B cell (primary cell): ENCODE measurements around the gene ST8SIA6. TPM values are rescaled to one million over a fixed set of nuclear protein-coding genes. Genes with fewer than 3 reads are reported as not detected.
"Not testable (repeated sequence)": the region's sequence is repeated elsewhere in the genome, so short reads cannot be mapped to it uniquely, and the experiment has no call there.

Experiments
- ATAC-seq: fragments of 200-7000 bp; cut with Tn5 transposase; one replicate; pipeline ENCODE4 v1.10.0; 2021; ENCODE audit warnings: low read depth, mild to moderate bottlenecking, moderate number of reproducible peaks, moderate library complexity
- CTCF ChIA-PET: fragments of 350-600 bp; sonication (Branson Sonifier 250); formaldehyde crosslinking; loops from one replicate; lab custom pipeline; 2021; ENCODE audit warnings: antibody characterized with exemption, inconsistent platforms; lab: Charles Lee
- POLR2A ChIA-PET: fragments of 350-600 bp; sonication (Branson Sonifier 250); formaldehyde crosslinking; loops from one replicate; lab custom pipeline; 2021; ENCODE audit warnings: antibody characterized with exemption; lab: Charles Lee
- DNase-seq: peaks from one replicate; pipeline ENCODE4 v3.0.0; 2013
- H2AFZ ChIP-seq: 2 replicates; pipeline ENCODE4 v1.6.1; 2012; ENCODE audit warnings: mild to moderate bottlenecking, low read depth, low read length; ENCODE audit not compliant: insufficient read depth, poor library complexity, severe bottlenecking
- H3K27ac ChIP-seq, 2 donors: 1 replicate in 1 of 2; 2 replicates in 1 of 2; pipeline ENCODE4 v1.5.1; 2012 to 2013; ENCODE audit warnings: low read length in 2 of 2, mild to moderate bottlenecking in 2 of 2, moderate library complexity in 1 of 2
- H3K27me3 ChIP-seq, 4 experiments: fragments of 200-600 bp in 1 of 4; sonication (generic) in 1 of 4; replicated peaks in 1 of 4; 1 replicate in 2 of 4; 2 replicates in 2 of 4; pipeline versions ENCODE4 v1.6.1 to v1.7.0; 2013 to 2016; ENCODE audit warnings: low read length in 3 of 4, mild to moderate bottlenecking in 2 of 4, mixed read lengths in 1 of 4, moderate library complexity in 1 of 4; ENCODE audit not compliant: insufficient read depth in 4 of 4, control insufficient read depth in 3 of 4; ENCODE audit errors: control extremely low read depth in 1 of 4
- H3K36me3 ChIP-seq, 2 experiments: replicated peaks in 1 of 2; 1 replicate in 1 of 2; 2 replicates in 1 of 2; pipeline versions ENCODE4 v1.6.1 to v1.7.1; 2013; ENCODE audit warnings: low read length in 1 of 2; ENCODE audit not compliant: insufficient read depth in 2 of 2, control insufficient read depth in 1 of 2; ENCODE audit errors: control extremely low read depth in 1 of 2, extremely low read depth in 1 of 2
- H3K4me1 ChIP-seq, 2 donors: fragments of 200-600 bp in 1 of 2; sonication (generic) in 1 of 2; 1 replicate in 1 of 2; 2 replicates in 1 of 2; pipeline versions ENCODE4 v1.5.1 to v1.6.1; 2013 to 2017; ENCODE audit warnings: low read length in 2 of 2; ENCODE audit not compliant: control insufficient read depth in 2 of 2, insufficient read depth in 2 of 2
- H3K4me2 ChIP-seq: replicated peaks from 2 replicates; pipeline ENCODE3; 2012; ENCODE audit warnings: mild to moderate bottlenecking, low read depth, low read length; ENCODE audit not compliant: poor library complexity, severe bottlenecking
- H3K4me3 ChIP-seq, 5 experiments: fragments of 200-600 bp in 1 of 5; sonication (generic) in 1 of 5; 1 replicate in 3 of 5; 2 replicates in 2 of 5; pipeline versions ENCODE4 v1.5.1 to v1.7.0; 2011 to 2016; ENCODE audit warnings: low read length in 4 of 5, mild to moderate bottlenecking in 4 of 5, low read depth in 2 of 5, control low read depth in 1 of 5, moderate library complexity in 1 of 5; ENCODE audit not compliant: insufficient read depth in 1 of 5; ENCODE audit errors: control extremely low read depth in 1 of 5, extremely low read depth in 1 of 5
- H3K79me2 ChIP-seq: fragments of 200-600 bp; sonication (generic); one replicate; pipeline ENCODE4 v1.6.0; 2016; ENCODE audit warnings: low read length; ENCODE audit not compliant: control insufficient read depth, insufficient read depth
- H3K9ac ChIP-seq: fragments of 200-600 bp; sonication (generic); 2 replicates; pipeline ENCODE4 v1.6.1; 2017; ENCODE audit warnings: mild to moderate bottlenecking, low read length, moderate library complexity
- H3K9me3 ChIP-seq, 3 donors: one replicate each; pipeline versions ENCODE4 v1.6.1 to v1.7.1; 2013; ENCODE audit warnings: low read length in 2 of 3; ENCODE audit not compliant: control insufficient read depth in 2 of 3, insufficient read depth in 1 of 3; ENCODE audit errors: control extremely low read depth in 1 of 3
- H4K20me1 ChIP-seq: 2 replicates; pipeline ENCODE4 v1.6.0; 2012; ENCODE audit warnings: mild to moderate bottlenecking, low read length; ENCODE audit not compliant: insufficient read depth, control insufficient read depth, poor library complexity, severe bottlenecking
- H3K27ac Mint-ChIP-seq: one replicate; pipeline ENCODE4 v1.8.0; 2021; ENCODE audit warnings: mixed read lengths
- H3K27me3 Mint-ChIP-seq: one replicate; pipeline ENCODE4 v1.8.0; 2021; ENCODE audit warnings: mixed read lengths
- H3K4me1 Mint-ChIP-seq: one replicate; pipeline ENCODE4 v1.8.0; 2021; ENCODE audit warnings: mixed read lengths
- H3K4me3 Mint-ChIP-seq: one replicate; pipeline ENCODE4 v1.8.0; 2021; ENCODE audit warnings: mixed read lengths
- H3K9me3 Mint-ChIP-seq: one replicate; pipeline ENCODE4 v1.8.0; 2022; ENCODE audit warnings: mixed read lengths; ENCODE audit not compliant: insufficient read depth
- EZH2 ChIP-seq: IDR thresholded peaks from 2 replicates; pipeline ENCODE4 v1.6.1; 2012; ENCODE audit warnings: borderline replicate concordance, low read depth, mild to moderate bottlenecking, moderate library complexity, low read length; ENCODE audit not compliant: insufficient read depth, poor library complexity, severe bottlenecking
- whole genome bisulfite sequencing: methylation state at CpG from one replicate; pipeline ENCODE4 v1.1.5; 2013; ENCODE audit warnings: missing lambda C conversion rate; ENCODE audit not compliant: insufficient coverage; 5-methylcytosine and 5-hydroxymethylcytosine counted together
- intact Hi-C: fragments of 100-400 bp; cut with micrococcal nuclease; formaldehyde crosslinking; loops from one replicate; pipeline ENCODE4 v1.10.0; 2022
- polyA plus RNA-seq: library from polyadenylated mRNA; depleted of rRNA; stranded (reverse); fragments of >200 nt; gene quantifications from 2 replicates; pipeline ENCODE4 v1.2.3, GENCODE V29; 2012
- total RNA-seq, 2 donors: library from RNA; stranded (reverse); fragments of 120-200 nt in 1 of 2; gene quantifications; 1 replicate in 1 of 2; 2 replicates in 1 of 2; pipeline versions ENCODE4 v1.2.3 to v1.2.4, GENCODE V29; 2013 to 2022
- TF ChIP-seq, protein P1 (sequence below): fragments of 200-600 bp; IDR thresholded peaks from one replicate; pipeline ENCODE4 v1.8.0; 2022; ENCODE audit warnings: antibody characterized with exemption, mild to moderate bottlenecking

The ST8SIA6 gene
- total and polyA plus RNA-seq, 2 donors (not counting 1 experiment from before 2014, with no cell fraction given) = 0.04 TPM; not detected in 1

GRCh38 chr10:17403161-17403560 is 51.2 kb downstream of the ST8SIA6 start:
- intact Hi-C loops = no loop called here
- Histone ChIP-seq H3K9me3 (no peaks in the 10 kb centered on the region), H3K27ac (no peak overlapping the region), H4K20me1 (no peaks in the 10 kb centered on the region), H3K4me2 (no peak overlapping the region), H3K27me3 (peaks cover 0 to 5% (median 0%) of the 10 kb centered on the region in 4 experiments), H3K79me2 (no peaks in the 10 kb centered on the region), H3K36me3 (no peaks in the 10 kb centered on the region), H3K4me3 (no peak overlapping the region), H3K4me1 (no peaks in the 10 kb centered on the region), H3K9ac (no peak overlapping the region), H2AFZ (no peak overlapping the region)
- WGBS = 89% methylated on average over 1 of the region's 4 CpGs
- Mint-ChIP-seq H3K4me1 (no peaks in the 10 kb centered on the region), H3K9me3 (no peaks in the 10 kb centered on the region), H3K27ac (no peak overlapping the region), H3K4me3 (no peak overlapping the region), H3K27me3 (peaks cover 9% of the 10 kb centered on the region)
- ATAC-seq (no peak), DNase-seq (no peak)
- TF ChIP-seq EZH2 = no peak
- TF ChIP-seq, protein P1, sequence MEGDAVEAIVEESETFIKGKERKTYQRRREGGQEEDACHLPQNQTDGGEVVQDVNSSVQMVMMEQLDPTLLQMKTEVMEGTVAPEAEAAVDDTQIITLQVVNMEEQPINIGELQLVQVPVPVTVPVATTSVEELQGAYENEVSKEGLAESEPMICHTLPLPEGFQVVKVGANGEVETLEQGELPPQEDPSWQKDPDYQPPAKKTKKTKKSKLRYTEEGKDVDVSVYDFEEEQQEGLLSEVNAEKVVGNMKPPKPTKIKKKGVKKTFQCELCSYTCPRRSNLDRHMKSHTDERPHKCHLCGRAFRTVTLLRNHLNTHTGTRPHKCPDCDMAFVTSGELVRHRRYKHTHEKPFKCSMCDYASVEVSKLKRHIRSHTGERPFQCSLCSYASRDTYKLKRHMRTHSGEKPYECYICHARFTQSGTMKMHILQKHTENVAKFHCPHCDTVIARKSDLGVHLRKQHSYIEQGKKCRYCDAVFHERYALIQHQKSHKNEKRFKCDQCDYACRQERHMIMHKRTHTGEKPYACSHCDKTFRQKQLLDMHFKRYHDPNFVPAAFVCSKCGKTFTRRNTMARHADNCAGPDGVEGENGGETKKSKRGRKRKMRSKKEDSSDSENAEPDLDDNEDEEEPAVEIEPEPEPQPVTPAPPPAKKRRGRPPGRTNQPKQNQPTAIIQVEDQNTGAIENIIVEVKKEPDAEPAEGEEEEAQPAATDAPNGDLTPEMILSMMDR = no peak
- POLR2A ChIA-PET = no interaction called here
- CTCF ChIA-PET = no interaction called here

DNA sequence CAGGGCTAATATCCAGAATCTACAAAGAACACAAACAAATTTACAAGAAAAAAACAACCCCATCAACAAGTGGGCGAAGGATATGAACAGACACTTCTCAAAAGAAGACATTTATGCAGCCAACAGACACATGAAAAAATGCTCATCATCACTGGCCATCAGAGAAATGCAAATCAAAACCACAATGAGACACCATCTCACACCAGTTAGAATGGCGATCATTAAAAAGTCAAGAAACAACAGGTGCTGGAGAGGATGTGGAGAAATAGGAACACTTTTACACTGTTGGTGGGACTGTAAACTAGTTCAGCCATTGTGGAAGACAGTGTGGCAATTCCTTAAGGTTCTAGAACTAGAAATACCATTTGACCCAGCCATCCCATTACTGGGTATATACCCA is 52.4 kb downstream of the ST8SIA6 start:
- H3K4me1 ChIP-seq, H4K20me1 ChIP-seq, ATAC-seq, H2AFZ ChIP-seq, H3K9me3 ChIP-seq, DNase-seq, H3K27me3 ChIP-seq, POLR2A ChIA-PET, H3K9ac ChIP-seq, H3K36me3 ChIP-seq, H3K4me3 Mint-ChIP-seq, H3K4me1 Mint-ChIP-seq, H3K27me3 Mint-ChIP-seq, H3K79me2 ChIP-seq, H3K9me3 Mint-ChIP-seq, H3K4me2 ChIP-seq, H3K27ac ChIP-seq, CTCF ChIA-PET, H3K27ac Mint-ChIP-seq, intact Hi-C loops, H3K4me3 ChIP-seq: not testable (repeated sequence)
- no CpG with 5 or more reads among the region's 2 CpGs for WGBS
